Activated CD8-positive, alpha-beta memory T cell treated with anti-CD3 and anti-CD28 coated beads, Interleukin-2, amount 10 ng/mL, durations not matched to agents 7 days and 5 days (primary cell): ENCODE data around the gene MTX2. TPM values are rescaled to one million over a fixed set of nuclear protein-coding genes. Genes with fewer than 3 reads are reported as not detected.
"Not testable (repeated sequence)": the region's sequence is repeated elsewhere in the genome, so short reads cannot be mapped to it uniquely, and the experiment has no call there.

Source experiments
- ATAC-seq: fragments of 150-1000 bp; cut with Tn5 transposase; one replicate; pipeline ENCODE4 v1.10.0; 2021; ENCODE audit warnings: moderate library complexity
- CTCF ChIA-PET: fragments of 350-600 bp; sonication (Branson Sonifier 250); formaldehyde crosslinking; loops from one replicate; lab custom pipeline; 2021; ENCODE audit warnings: antibody characterized with exemption; lab: Charles Lee
- DNase-seq: peaks from one replicate; pipeline ENCODE4 v3.0.0-alpha.2; 2020
- H3K27ac Mint-ChIP-seq: one replicate; pipeline ENCODE4 v1.8.0; 2021; ENCODE audit warnings: mild to moderate bottlenecking, mixed read lengths
- H3K27me3 Mint-ChIP-seq: one replicate; pipeline ENCODE4 v1.8.0; 2021; ENCODE audit warnings: mixed read lengths
- H3K36me3 Mint-ChIP-seq: one replicate; pipeline ENCODE4 v1.8.0; 2021; ENCODE audit warnings: mild to moderate bottlenecking, mixed read lengths
- H3K4me1 Mint-ChIP-seq: one replicate; pipeline ENCODE4 v1.8.0; 2021; ENCODE audit warnings: mixed read lengths
- H3K4me3 Mint-ChIP-seq: one replicate; pipeline ENCODE4 v1.8.0; 2021; ENCODE audit warnings: mild to moderate bottlenecking, moderate library complexity, mixed read lengths
- H3K9me3 Mint-ChIP-seq: one replicate; pipeline ENCODE4 v1.8.0; 2022; ENCODE audit warnings: low read depth, mixed read lengths
- total RNA-seq, 2 experiments: library from RNA; stranded (reverse); gene quantifications; one replicate each; pipeline ENCODE4 v1.2.3, GENCODE V29; 2021

Gene MTX2
- total RNA-seq, 2 experiments from 2014 or later, result 12.2 to 14.8 TPM

GRCh38 chr2:176364273-176364977 lies 95.2 kb downstream of the MTX2 start:
- no peaks in the 10 kb centered on the region for H3K36me3 Mint-ChIP-seq
- H3K9me3 Mint-ChIP-seq, result no peaks in the 10 kb centered on the region
- no peak for DNase-seq
- no peak for ATAC-seq
- peaks cover 30% of the 10 kb centered on the region for H3K27me3 Mint-ChIP-seq
- H3K4me3 Mint-ChIP-seq, result no peak overlapping the region
- CTCF ChIA-PET, result no interaction called here
- no peaks in the 10 kb centered on the region for H3K4me1 Mint-ChIP-seq
- no peak overlapping the region for H3K27ac Mint-ChIP-seq

GRCh38 chr2:176368349-176368748 lies 99.1 kb downstream of the MTX2 start:
- Mint-ChIP-seq H3K36me3 (no peaks in the 10 kb centered on the region), H3K9me3 (no peaks in the 10 kb centered on the region), H3K4me1 (no peaks in the 10 kb centered on the region), H3K4me3 (no peak overlapping the region), H3K27ac (no peak overlapping the region), H3K27me3 (peaks cover 30% of the 10 kb centered on the region)
- DNase-seq (no peak), ATAC-seq (no peak)
- CTCF ChIA-PET, result no interaction called here

GRCh38 chr2:176370467-176371171 lies 101.4 kb downstream of the MTX2 start:
- no peaks in the 10 kb centered on the region for H3K9me3 Mint-ChIP-seq
- H3K27me3 Mint-ChIP-seq, result peaks cover 30% of the 10 kb centered on the region
- CTCF ChIA-PET, result no interaction called here
- no peaks in the 10 kb centered on the region for H3K4me1 Mint-ChIP-seq
- DNase-seq (no peak), ATAC-seq (no peak)
- H3K27ac Mint-ChIP-seq, result no peak overlapping the region
- H3K36me3 Mint-ChIP-seq, result no peaks in the 10 kb centered on the region
- no peak overlapping the region for H3K4me3 Mint-ChIP-seq

- H3K4me3 Mint-ChIP-seq, DNase-seq, ATAC-seq, H3K27ac Mint-ChIP-seq, CTCF ChIA-PET, H3K4me1 Mint-ChIP-seq, H3K36me3 Mint-ChIP-seq, H3K9me3 Mint-ChIP-seq: not testable (repeated sequence)
- peaks cover 24% of the 10 kb centered on the region for H3K27me3 Mint-ChIP-seq
Measured at GRCh38 chr2:176373155-176373554, 103.9 kb downstream of the MTX2 start.

- Mint-ChIP-seq H3K27ac (no peak overlapping the region), H3K9me3 (no peaks in the 10 kb centered on the region), H3K27me3 (peaks cover 24% of the 10 kb centered on the region), H3K4me1 (no peaks in the 10 kb centered on the region), H3K4me3 (no peak overlapping the region), H3K36me3 (no peaks in the 10 kb centered on the region)
- ATAC-seq (no peak), DNase-seq (no peak)
- CTCF ChIA-PET, result no interaction called here
Measured at GRCh38 chr2:176378323-176378722, 109.1 kb downstream of the MTX2 start.

GRCh38 chr2:176380341-176380740 lies 111.1 kb downstream of the MTX2 start:
- Mint-ChIP-seq H3K4me1 (no peaks in the 10 kb centered on the region), H3K36me3 (no peaks in the 10 kb centered on the region), H3K27ac (no peak overlapping the region), H3K9me3 (no peaks in the 10 kb centered on the region), H3K4me3 (no peak overlapping the region), H3K27me3 (peaks cover 24% of the 10 kb centered on the region)
- DNase-seq (no peak), ATAC-seq (no peak)
- CTCF ChIA-PET, result no interaction called here

- no peaks in the 10 kb centered on the region for H3K4me1 Mint-ChIP-seq
- DNase-seq (no peak), ATAC-seq (no peak)
- CTCF ChIA-PET, result no interaction called here
- H3K36me3 Mint-ChIP-seq, result no peaks in the 10 kb centered on the region
- no peak overlapping the region for H3K4me3 Mint-ChIP-seq
- H3K27ac Mint-ChIP-seq, result no peak overlapping the region
- H3K9me3 Mint-ChIP-seq, result no peaks in the 10 kb centered on the region
- H3K27me3 Mint-ChIP-seq, result peaks cover 35% of the 10 kb centered on the region
Measured at GRCh38 chr2:176383100-176383499, 113.9 kb downstream of the MTX2 start.

- ATAC-seq, result no peak
- DNase-seq, result no peak
- H3K4me1 Mint-ChIP-seq, result no peaks in the 10 kb centered on the region
- CTCF ChIA-PET, result no interaction called here
- H3K27ac Mint-ChIP-seq, result no peak overlapping the region
- peaks cover 36% of the 10 kb centered on the region for H3K27me3 Mint-ChIP-seq
- no peaks in the 10 kb centered on the region for H3K36me3 Mint-ChIP-seq
- H3K4me3 Mint-ChIP-seq, result no peak overlapping the region
- no peaks in the 10 kb centered on the region for H3K9me3 Mint-ChIP-seq
Measured at GRCh38 chr2:176383836-176384442, 114.7 kb downstream of the MTX2 start.

GRCh38 chr2:176385219-176385759 lies 116.0 kb downstream of the MTX2 start:
- no peaks in the 10 kb centered on the region for H3K36me3 Mint-ChIP-seq
- no peak for DNase-seq
- no peak overlapping the region for H3K4me3 Mint-ChIP-seq
- no peaks in the 10 kb centered on the region for H3K9me3 Mint-ChIP-seq
- no peaks in the 10 kb centered on the region for H3K4me1 Mint-ChIP-seq
- no peak overlapping the region for H3K27ac Mint-ChIP-seq
- peaks cover 41% of the 10 kb centered on the region for H3K27me3 Mint-ChIP-seq
- ATAC-seq, result no peak
- CTCF ChIA-PET, result no interaction called here

GRCh38 chr2:176385838-176386237 lies 116.6 kb downstream of the MTX2 start:
- H3K9me3 Mint-ChIP-seq, result no peaks in the 10 kb centered on the region
- ATAC-seq (no peak), DNase-seq (no peak)
- H3K4me3 Mint-ChIP-seq, result no peak overlapping the region
- peaks cover 45% of the 10 kb centered on the region for H3K27me3 Mint-ChIP-seq
- CTCF ChIA-PET, result no interaction called here
- H3K4me1 Mint-ChIP-seq, result no peaks in the 10 kb centered on the region
- no peaks in the 10 kb centered on the region for H3K36me3 Mint-ChIP-seq
- H3K27ac Mint-ChIP-seq, result no peak overlapping the region

Other genes with a start within 250 kb of the MTX2 start
- gene EVX2, start 185.5 kb upstream of the MTX2 start, total RNA-seq, result not detected
- not detected for gene HOXD13, start 176.7 kb upstream of the MTX2 start, total RNA-seq
- not detected for gene HOXD12, start 169.6 kb upstream of the MTX2 start, total RNA-seq
- not detected for gene HOXD11, start 162.2 kb upstream of the MTX2 start, total RNA-seq
- gene HOXD10, start 152.7 kb upstream of the MTX2 start, total RNA-seq, result not detected
- gene HOXD9, start 146.7 kb upstream of the MTX2 start, total RNA-seq, result not detected
- not detected for gene HOXD8, start 139.7 kb upstream of the MTX2 start, total RNA-seq
- not detected for gene HOXD4, start 117.9 kb upstream of the MTX2 start, total RNA-seq
- gene HOXD3, start 112.1 kb upstream of the MTX2 start, total RNA-seq, result not detected
- gene HOXD1, start 80.8 kb upstream of the MTX2 start, total RNA-seq, result not detected